GM18909 (cell line): ENCODE results near the gene TMC4.

Experiments
- ATAC-seq: cut with Tn5 transposase; IDR thresholded peaks from one replicate; pipeline ENCODE4 v1.9.1; 2021; ENCODE audit warnings: mild to moderate bottlenecking; ENCODE audit not compliant: unreplicated experiment, poor library complexity

Gene TMC4

GRCh38 chr19:54156953-54157352 is 16.0 kb downstream of the TMC4 start:
- ATAC-seq = no peak

- ATAC-seq = no peak
Measured at GRCh38 chr19:54156490-54156889, 16.5 kb downstream of the TMC4 start.

- ATAC-seq = no peak
Measured at GRCh38 chr19:54155694-54156093, 17.3 kb downstream of the TMC4 start.

- ATAC-seq = no peak
Measured at GRCh38 chr19:54154603-54155345, 18.2 kb downstream of the TMC4 start.

GRCh38 chr19:54153731-54154326 is 19.1 kb downstream of the TMC4 start:
- ATAC-seq = no peak

- ATAC-seq = no peak
Measured at GRCh38 chr19:54152878-54153524, 20.0 kb downstream of the TMC4 start.

- ATAC-seq = no peak
Measured at GRCh38 chr19:54152267-54152666, 20.7 kb downstream of the TMC4 start.

GRCh38 chr19:54151362-54152035 is 21.5 kb downstream of the TMC4 start:
- ATAC-seq = no peak

- ATAC-seq = no peak
Measured at GRCh38 chr19:54149021-54149812, 23.7 kb downstream of the TMC4 start.

GRCh38 chr19:54148158-54148557 is 24.8 kb downstream of the TMC4 start:
- ATAC-seq = no peak

GRCh38 chr19:54147676-54148075 is 25.3 kb downstream of the TMC4 start:
- ATAC-seq = no peak

GRCh38 chr19:54145541-54146158 is 27.3 kb downstream of the TMC4 start:
- ATAC-seq = no peak

GRCh38 chr19:54142166-54142780 is 30.7 kb downstream of the TMC4 start:
- no peak for ATAC-seq

- ATAC-seq = no peak
Measured at GRCh38 chr19:54141356-54141755, 31.6 kb downstream of the TMC4 start.

GRCh38 chr19:54138489-54139256 is 34.3 kb downstream of the TMC4 start:
- ATAC-seq = no peak

GRCh38 chr19:54137699-54138488 is 35.1 kb downstream of the TMC4 start, which contains the start of gene CNOT3:
Gene CNOT3, plus strand, starts transcription at chr19:54137762. Its CDS starts 5,217 bp downstream, at chr19:54142979.
- ATAC-seq = no peak

- peak; percentile 82 for ATAC-seq
Measured at GRCh38 chr19:54136864-54137698, 35.9 kb downstream of the TMC4 start.
